Ovary (tissue), 9 donors: ENCODE measurements around the gene UGP2. TPM values are rescaled to one million over a fixed set of nuclear protein-coding genes. Genes with fewer than 3 reads are reported as not detected.

Experiments
- DNase-seq, 5 donors: peaks; one replicate each; pipeline ENCODE4 v3.0.0-alpha.2; 2019 to 2020
- H3K27ac ChIP-seq, 2 donors: fragments of 200-600 bp; one replicate each; pipeline versions ENCODE4 v1.5.1 to v1.8.0; 2019 to 2022
- H3K27me3 ChIP-seq: fragments of 200-600 bp; one replicate; pipeline ENCODE4 v1.8.0; 2022
- H3K36me3 ChIP-seq: fragments of 200-600 bp; sonication (generic); one replicate; pipeline ENCODE4 v1.5.1; 2019
- H3K4me1 ChIP-seq: one replicate; pipeline ENCODE4 v1.8.1; 2013; ENCODE audit warnings: mild to moderate bottlenecking, moderate library complexity; ENCODE audit not compliant: insufficient read depth
- H3K4me3 ChIP-seq: fragments of 200-600 bp; sonication (generic); one replicate; pipeline ENCODE4 v1.5.1; 2017
- H3K9me3 ChIP-seq, 2 donors: fragments of 200-600 bp in 1 of 2; sonication (generic) in 1 of 2; one replicate each; pipeline versions ENCODE4 v1.5.1 to v1.8.1; 2013 to 2019; ENCODE audit warnings: mild to moderate bottlenecking in 1 of 2, moderate library complexity in 1 of 2
- EP300 ChIP-seq: sonication (generic); formaldehyde crosslinking; IDR thresholded peaks from one replicate; pipeline ENCODE4 v1.6.1; 2017; ENCODE audit warnings: antibody characterized with exemption
- POLR2A ChIP-seq: fragments of 450-650 bp; IDR thresholded peaks from one replicate; pipeline ENCODE4 v1.6.1; 2017; ENCODE audit warnings: antibody characterized with exemption, mild to moderate bottlenecking, moderate library complexity
- WGBS, 3 donors: extraction: QIAGEN DNeasy Blood & Tissue Kit in 1 of 3; methylation state at CpG; one replicate each; pipeline versions ENCODE4 v1.1.5 to v1.1.7; 2013 to 2017; 5-methylcytosine and 5-hydroxymethylcytosine counted together
- intact Hi-C, 4 donors: fragments of 100-400 bp; cut with DNase I; formaldehyde crosslinking; loops; one replicate each; pipeline versions ENCODE4 v1.11.0 to v1.15.1; 2022 to 2023
- polyA plus RNA-seq, 2 donors: library from polyadenylated mRNA; stranded (reverse); fragments of 200-250 nt in 1 of 2; fragments of 350-450 nt in 1 of 2; fragmentation: Illumina TruSeq in 1 of 2; extraction: RNeasy Lipid Tissue Mini Kit (QIAGEN cat#74804) in 1 of 2; gene quantifications; one replicate each; pipeline ENCODE4 v1.2.3, GENCODE V29; 2013 to 2014
- total RNA-seq, 7 donors: library from RNA; depleted of rRNA in 2 of 7; stranded (reverse); fragments of >200 nt in 2 of 7; fragmentation: NEBNext Ultra II Directional in 3 of 7; extraction: Animal tissue kit (Norgen Biotek cat#: 25700) in 3 of 7; gene quantifications; one replicate each; pipeline versions ENCODE4 v1.1.0 to v1.2.4, GENCODE V29; 2016 to 2023
- TF ChIP-seq, protein P1 (sequence below), 3 donors: fragments of 450-650 bp in 2 of 3; fragments of 200-600 bp in 1 of 3; IDR thresholded peaks; one replicate each; pipeline versions ENCODE4 v1.5.1 to v1.8.0; 2016 to 2022; ENCODE audit warnings: antibody characterized with exemption in 3 of 3, mild to moderate bottlenecking in 1 of 3
- donor health status: DM: no; HTN: no; CAD: no; lungs with moderate emphysema.
- donor health status: DM: no; HTN: no; CAD: no.
- donor health status: Bipolar disorder and iron deficiency.
- donor health status: DM: yes; HTN: yes; CAD: no.
- donor health status: DM: no; HTN: no; CAD: no.
- donor health status: DM: yes; HTN: yes; CAD: no.

Gene UGP2
- total and polyA plus RNA-seq, 9 donors = 63.7 to 129 (median 85.1) TPM

- intact Hi-C loops = loop anchor here in 2 of 4 donors (10.0 kb wide), 2 partner anchors 155 to 1285 kb away; partner anchors contain the start of gene RAB1A (in 1 of the 2)
- no peak overlapping the region for H3K4me3 ChIP-seq
- H3K36me3 ChIP-seq = no peaks in the 10 kb centered on the region
- no peak for DNase-seq
- H3K9me3 ChIP-seq = no peaks in the 10 kb centered on the region
- no peak overlapping the region for H3K27ac ChIP-seq
- TF ChIP-seq POLR2A (no peak), EP300 (no peak)
- TF ChIP-seq, protein P1, sequence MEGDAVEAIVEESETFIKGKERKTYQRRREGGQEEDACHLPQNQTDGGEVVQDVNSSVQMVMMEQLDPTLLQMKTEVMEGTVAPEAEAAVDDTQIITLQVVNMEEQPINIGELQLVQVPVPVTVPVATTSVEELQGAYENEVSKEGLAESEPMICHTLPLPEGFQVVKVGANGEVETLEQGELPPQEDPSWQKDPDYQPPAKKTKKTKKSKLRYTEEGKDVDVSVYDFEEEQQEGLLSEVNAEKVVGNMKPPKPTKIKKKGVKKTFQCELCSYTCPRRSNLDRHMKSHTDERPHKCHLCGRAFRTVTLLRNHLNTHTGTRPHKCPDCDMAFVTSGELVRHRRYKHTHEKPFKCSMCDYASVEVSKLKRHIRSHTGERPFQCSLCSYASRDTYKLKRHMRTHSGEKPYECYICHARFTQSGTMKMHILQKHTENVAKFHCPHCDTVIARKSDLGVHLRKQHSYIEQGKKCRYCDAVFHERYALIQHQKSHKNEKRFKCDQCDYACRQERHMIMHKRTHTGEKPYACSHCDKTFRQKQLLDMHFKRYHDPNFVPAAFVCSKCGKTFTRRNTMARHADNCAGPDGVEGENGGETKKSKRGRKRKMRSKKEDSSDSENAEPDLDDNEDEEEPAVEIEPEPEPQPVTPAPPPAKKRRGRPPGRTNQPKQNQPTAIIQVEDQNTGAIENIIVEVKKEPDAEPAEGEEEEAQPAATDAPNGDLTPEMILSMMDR (IDR thresholded peaks at IDR 0.05) = no peak
- 14 to 17% (median 15%) methylated on average over 7 of the region's 7 CpGs for WGBS, 3 donors
- H3K27me3 ChIP-seq = no peaks in the 10 kb centered on the region
- peaks cover 13% of the 10 kb centered on the region for H3K4me1 ChIP-seq
These were observed 7.9 kb downstream of the UGP2 start for GRCh38 chr2:63849381-63850203.

DNA sequence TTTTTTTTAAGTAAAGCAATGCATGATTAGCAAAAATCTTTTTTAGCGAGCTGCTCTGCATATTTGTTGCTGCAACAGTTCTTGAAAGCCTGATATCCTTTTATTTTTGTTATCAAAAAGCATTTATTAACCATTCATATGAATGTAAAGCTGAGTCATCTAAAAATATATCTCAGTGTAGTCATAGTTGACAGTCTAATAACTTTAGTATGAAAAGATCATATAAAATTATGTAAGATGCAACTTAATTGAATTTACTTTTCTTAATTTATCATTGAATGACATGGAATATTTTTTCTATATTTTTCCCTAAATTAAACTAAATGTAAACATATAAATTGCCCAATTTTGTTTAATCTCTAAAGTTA, 8.5 kb downstream of the UGP2 start:
- no peak for DNase-seq
- 18 to 29% (median 23%) methylated on average over 1 of the region's 1 CpG for WGBS, 3 donors
- TF ChIP-seq EP300 (no peak), POLR2A (no peak)
- TF ChIP-seq, protein P1 (IDR thresholded peaks at IDR 0.05) = no peak
- Histone ChIP-seq H3K36me3 (no peaks in the 10 kb centered on the region), H3K27ac (no peak overlapping the region), H3K9me3 (no peaks in the 10 kb centered on the region), H3K4me3 (no peak overlapping the region), H3K27me3 (no peaks in the 10 kb centered on the region), H3K4me1 (peaks cover 13% of the 10 kb centered on the region)
- intact Hi-C loops = loop anchor here in 1 of 4 donors (10.0 kb wide), 1 partner anchor 155 kb away; no protein-coding TSS in a partner anchor

- H3K27ac ChIP-seq = no peak overlapping the region
- intact Hi-C loops = loop anchor here in 1 of 4 donors (10.0 kb wide), 1 partner anchor 156 kb away; no protein-coding TSS in a partner anchor
These were observed 9.0 kb downstream of the UGP2 start for GRCh38 chr2:63850649-63851048.

GRCh38 chr2:63851691-63852311, 10.1 kb downstream of the UGP2 start:
- intact Hi-C loops = loop anchor here in 1 of 4 donors (10.0 kb wide), 1 partner anchor 157 kb away; no protein-coding TSS in a partner anchor
- no peak overlapping the region for H3K4me3 ChIP-seq
- H3K27ac ChIP-seq = no peak overlapping the region
- no peaks in the 10 kb centered on the region for H3K27me3 ChIP-seq
- DNase-seq = no peak
- peaks cover 9% of the 10 kb centered on the region for H3K4me1 ChIP-seq
- WGBS, 3 donors = 87 to 94% (median 89%) methylated on average over 1 of the region's 1 CpG
- H3K9me3 ChIP-seq = no peaks in the 10 kb centered on the region
- TF ChIP-seq POLR2A = no peak
- no peak for TF ChIP-seq EP300
- TF ChIP-seq, protein P1 (IDR thresholded peaks at IDR 0.05) = no peak
- no peaks in the 10 kb centered on the region for H3K36me3 ChIP-seq

More at GRCh38 chr2:63850649-63851048, 9.0 kb downstream of the UGP2 start:
- no peak for DNase-seq
- Histone ChIP-seq H3K4me3 (no peak overlapping the region), H3K27me3 (no peaks in the 10 kb centered on the region), H3K36me3 (no peaks in the 10 kb centered on the region), H3K9me3 (no peaks in the 10 kb centered on the region), H3K4me1 (peaks cover 11% of the 10 kb centered on the region)
- TF ChIP-seq POLR2A (no peak), EP300 (no peak)
- TF ChIP-seq, protein P1 (IDR thresholded peaks at IDR 0.05) = no peak
